ENCODE results near the gene CHRNA5.
"Not testable (repeated sequence)": the region's sequence is repeated elsewhere in the genome, so short reads cannot be mapped to it uniquely, and the experiment has no call there.

The CHRNA5 gene

DNA sequence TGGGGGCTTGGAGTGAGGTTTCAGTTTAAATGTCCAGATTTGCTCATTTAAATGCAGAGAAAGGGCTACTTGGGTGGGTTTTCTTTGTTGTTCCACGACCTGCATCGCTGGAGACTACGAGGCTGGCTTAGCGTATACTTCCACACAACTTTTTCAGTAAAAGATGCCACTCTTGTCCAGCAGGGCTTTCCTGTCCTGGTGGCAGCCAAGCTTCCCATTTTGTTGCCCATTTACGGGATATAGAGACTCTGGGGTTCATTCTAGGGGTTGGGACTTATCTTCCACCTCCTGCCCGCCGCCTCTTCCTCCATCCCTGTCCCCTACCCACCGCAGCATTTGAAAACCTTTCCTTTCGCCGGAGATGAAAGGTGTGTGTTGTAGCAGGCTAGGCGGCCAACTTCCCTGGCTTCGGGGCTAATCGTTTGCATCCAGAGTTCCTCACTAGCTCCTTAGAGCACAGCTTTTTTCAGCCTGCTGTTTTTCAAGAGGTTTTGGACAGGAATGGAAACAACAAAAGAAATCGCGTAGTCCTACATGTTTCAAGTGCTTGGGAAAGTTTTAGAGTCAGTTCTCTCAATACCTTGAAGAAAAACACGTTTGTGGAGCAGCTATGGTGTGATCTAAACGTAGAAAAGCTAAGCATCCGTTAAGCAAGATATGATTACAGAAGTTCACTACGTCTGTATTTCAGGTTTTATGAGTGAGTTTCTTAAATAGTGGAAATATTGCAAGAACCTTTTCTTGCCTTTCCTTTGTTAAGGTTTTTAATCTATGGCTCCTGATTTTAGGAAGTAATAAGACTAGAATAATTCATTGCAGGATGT lies 843 bp downstream of the CHRNA5 start:
- no peak for DNase-seq

DNA sequence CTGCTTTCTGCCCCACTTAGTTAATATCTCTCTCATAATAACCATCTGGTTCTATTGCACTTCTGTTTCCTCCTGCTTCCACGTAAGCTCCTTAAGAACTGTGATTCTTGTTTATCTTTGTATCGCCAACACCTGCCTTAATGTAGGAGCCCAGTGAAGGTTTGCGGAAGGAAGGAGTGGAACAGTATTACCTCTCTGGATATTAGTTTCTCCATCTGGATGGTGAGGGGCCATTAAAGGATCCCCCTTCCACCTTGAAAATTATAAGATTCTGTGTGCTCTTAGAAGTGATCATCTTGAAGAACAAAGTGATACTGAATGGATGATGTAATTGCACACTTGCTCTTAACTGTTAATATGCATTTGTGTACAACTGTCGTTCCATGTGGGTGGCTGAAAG lies 2.2 kb downstream of the CHRNA5 start:
- DNase-seq, result no peak

DNA sequence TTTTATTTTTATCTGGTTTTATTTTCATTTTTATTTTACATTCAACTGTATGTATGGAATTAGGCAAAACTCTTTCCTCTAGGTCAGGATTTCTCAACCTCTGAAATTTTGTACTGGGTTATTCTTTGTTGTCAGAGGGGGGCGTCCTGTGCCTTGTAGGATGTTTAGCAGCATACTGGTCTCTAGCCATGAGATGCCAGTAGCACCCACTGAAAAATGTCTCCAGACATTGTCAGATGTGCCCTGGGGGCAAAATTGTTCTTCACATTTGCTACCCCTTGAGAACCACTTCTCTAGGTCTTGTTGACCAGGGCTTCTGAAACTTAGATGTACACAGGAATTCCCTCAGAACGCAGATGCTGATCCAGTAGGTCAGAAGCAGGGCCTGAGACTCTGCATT lies 5.4 kb downstream of the CHRNA5 start:
- no peak for DNase-seq

DNA sequence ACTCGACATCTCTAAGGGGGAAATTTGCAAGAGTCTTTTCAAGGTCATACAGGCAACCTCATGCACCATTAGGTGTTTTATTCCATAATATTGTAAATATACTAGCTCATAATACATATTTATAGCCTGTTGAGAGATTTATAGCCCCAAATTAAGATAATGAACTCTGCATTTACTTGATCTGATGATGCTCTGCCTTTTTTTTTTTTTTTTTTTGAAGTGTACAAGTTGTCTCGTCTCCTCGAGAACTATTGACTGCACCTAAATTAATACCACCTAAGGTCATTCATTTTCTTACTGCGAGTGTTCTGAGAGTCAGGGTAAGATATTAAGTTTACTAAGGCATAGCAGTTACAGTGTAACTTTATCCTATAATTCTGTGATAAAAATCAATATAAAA lies 6.1 kb downstream of the CHRNA5 start:
- DNase-seq, result no peak

DNA sequence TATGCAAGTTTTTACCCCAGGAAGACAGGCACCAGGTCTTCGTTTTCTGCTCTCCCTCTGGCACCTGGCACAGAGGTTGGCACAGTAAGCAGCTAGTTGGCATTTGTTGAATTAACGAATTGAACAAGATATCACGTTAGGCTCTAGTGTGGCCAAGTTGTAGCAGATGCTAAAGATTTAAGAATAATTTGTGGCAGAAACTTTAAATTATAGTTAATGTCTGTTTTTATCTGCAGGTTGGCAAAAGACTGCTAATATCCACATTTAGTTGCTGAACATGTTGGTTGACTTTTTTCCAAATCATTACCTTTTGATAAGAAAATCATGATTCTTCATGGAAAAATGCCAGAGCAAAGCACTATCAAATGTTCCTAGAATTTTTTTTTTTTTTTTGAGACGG lies 8.1 kb downstream of the CHRNA5 start:
- DNase-seq, result no peak

DNA sequence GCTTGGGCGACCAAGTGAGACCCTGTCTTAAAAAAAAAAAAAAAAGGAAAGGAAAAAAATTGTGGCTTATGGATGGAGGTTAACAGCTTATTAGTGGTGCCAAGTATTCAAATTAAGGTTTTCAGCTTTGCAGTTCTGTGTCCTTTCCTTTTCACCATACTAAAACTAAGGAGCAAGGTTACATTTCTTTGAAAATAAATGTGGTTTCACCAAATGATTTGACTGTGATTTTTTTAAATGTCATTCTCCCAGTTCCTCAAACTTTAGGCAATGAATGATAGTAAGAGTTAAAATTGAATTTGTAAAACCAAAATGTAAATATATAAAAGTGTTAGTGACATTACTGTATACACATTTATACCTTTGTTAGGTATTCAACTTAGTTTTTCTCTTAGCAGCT lies 9.6 kb downstream of the CHRNA5 start:
- no peak for DNase-seq

DNA sequence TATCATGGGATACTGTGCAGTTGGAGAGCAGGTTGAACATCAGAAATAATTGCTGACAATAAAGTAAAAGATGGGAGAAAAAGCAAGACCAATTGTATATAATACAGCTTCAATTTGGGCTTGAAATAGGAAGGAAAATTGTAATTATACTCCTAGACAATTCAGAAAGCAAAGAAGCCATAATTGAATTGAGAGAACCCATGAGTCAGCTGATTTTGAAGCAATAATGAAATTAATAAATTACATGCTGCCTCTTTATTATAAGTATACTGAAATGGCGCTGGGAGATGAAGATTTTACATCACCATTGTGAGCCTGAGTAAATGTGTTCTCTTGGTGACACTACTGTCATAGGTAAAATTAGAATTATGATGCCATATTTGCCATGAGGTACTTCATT lies 32.3 kb downstream of the CHRNA5 start:
- DNase-seq, result no peak

DNA sequence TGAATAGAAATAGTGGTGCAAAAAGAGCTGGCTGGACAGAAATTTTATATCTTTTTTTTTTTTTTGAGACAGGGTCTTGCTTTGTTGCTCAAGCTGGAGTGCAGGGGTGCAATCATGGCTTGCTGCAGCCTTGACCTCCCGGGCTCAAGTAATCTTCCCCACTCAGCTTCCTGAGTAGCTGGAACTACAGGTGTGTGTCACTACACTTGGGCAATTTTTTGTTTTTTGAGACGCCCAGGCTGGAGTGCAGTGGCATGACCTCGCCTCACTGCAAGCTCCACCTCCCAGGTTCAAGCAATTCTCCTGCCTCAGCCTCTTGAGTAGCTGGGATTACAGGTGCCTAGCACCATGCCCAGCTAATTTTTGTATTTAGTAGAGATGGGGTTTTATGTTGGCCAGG lies 33.0 kb downstream of the CHRNA5 start:
- DNase-seq, result no peak

DNA sequence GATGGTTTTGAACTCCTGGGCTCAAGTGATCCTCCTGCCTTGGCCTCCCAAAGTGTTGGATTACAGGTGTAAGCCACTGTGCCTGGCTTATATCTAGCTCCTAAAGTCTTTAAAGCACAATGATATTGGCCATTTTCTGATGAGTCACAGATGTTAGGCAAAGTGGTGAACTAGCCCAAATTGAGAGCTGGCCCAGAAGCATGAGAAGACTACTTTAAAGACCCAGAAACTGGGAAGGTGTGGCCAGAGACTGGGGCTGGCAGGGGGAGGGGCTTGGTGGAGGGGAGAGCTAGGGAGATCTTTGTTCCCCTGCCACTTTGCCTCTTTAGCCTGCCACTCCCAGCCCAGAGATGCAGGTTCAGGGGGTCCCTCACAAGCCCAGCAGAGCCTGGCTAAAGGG lies 33.9 kb downstream of the CHRNA5 start:
- no peak for DNase-seq

DNA sequence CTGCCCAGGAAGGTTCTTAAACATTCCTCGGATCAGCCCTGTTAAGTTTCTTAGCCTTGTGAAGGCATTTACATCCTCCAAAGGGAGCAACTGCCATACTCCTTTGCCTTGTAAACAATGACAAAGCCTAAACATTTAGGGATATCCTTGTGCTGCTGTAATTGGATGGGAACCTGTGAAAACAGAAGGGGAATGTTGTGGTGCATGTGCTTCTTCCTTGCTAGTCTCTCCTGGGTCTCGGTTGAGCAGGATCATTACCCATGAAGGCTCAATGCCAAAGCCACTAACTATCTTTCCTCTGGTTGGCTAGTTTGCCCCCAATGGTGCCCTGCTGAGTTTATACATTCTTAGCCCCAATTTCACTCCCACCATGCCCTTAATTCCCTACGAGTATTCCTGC lies 38.1 kb downstream of the CHRNA5 start:
- DNase-seq, result no peak

DNA sequence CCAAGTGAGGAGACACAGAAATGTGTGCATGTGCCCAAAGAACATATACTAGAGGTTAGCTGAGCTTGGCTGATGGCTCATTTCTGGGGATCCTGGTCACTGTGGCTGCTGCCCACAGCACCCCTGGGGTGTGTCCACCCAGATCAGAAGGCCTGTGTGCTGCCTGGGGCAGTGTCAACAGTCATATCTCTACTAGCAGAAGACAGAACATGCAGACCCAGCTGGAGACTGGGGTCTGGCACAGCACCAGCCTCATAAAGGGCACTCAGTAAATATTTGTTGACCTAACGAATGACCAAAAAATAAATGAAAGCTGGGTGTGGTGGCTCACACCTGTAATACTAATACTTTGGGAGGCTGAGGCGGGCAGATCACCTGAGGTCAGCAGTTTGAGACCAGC lies 39.1 kb downstream of the CHRNA5 start:
- DNase-seq, result no peak

DNA sequence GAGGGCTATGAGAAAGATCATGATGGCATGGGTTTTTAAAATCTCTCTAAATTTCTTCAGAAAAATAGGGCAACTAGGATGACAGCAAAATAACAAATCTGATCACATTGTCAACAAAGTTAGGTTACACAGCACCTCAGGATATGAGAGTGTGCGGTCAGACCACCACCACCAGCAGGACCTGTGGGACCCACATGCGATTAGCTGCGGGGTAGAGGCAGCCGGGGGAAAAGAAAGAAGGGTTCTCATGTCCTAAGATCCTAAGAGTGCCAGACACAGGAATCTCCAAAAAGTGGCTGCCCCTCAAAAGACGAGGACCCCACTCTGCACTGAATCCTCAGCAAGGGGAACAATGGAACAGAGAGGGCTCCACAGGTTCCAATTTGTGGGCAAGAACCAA lies 39.9 kb downstream of the CHRNA5 start:
- no peak for DNase-seq

DNA sequence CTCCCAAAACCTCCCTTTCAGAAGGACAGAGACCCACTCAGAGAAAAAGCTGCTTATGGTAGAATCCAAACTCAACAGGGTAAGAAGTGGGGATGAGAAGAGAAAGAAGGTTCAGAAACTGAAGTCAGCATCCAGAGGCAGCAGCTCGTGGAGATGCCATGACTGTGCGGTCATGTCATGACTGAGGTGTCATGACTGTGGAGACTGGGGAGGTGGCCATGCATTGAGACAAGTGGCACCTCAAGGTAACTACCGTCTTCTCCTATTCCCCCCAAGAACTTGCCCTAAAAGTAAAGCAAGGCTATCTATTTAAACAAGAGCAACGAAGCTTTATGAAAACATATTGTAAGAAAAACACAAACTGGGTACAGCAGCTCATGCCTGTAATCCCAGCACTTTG lies 40.4 kb downstream of the CHRNA5 start:
- no peak for DNase-seq

DNA sequence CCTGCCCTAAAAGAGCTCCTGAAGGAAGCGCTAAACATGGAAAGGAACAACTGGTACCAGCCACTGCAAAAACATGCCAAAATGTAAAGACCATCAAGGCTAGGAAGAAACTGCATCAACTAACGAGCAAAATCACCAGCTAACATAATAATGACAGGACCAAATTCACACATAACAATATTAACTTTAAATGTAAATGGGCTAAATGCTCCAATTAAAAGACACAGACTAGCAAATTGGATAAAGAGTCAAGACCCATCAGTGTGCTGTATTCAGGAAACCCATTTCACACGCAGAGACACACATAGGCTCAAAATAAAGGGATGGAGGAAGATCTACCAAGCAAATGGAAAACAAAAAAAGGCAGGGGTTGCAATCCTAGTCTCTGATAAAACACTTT lies 44.2 kb downstream of the CHRNA5 start:
- not testable (repeated sequence) for DNase-seq

DNA sequence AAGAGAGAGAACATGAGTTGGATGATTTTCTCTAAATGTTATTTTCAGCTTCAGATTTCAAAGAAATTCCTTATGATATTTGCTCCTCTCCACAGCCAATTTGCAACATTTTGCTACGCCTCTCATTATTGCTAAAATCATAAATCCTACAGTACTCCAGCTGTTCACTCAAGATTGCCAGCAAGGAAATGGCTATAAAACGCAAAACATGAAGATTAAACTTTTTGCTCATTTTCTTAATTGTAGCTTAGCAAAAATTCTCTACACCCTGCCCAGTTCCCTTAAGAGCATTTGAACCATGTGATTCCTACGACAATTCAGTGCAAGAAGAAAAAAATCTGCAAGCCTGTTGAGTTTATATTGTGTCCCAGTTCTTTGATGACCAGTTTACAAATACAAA lies 48.7 kb downstream of the CHRNA5 start:
- DNase-seq, result no peak

DNA sequence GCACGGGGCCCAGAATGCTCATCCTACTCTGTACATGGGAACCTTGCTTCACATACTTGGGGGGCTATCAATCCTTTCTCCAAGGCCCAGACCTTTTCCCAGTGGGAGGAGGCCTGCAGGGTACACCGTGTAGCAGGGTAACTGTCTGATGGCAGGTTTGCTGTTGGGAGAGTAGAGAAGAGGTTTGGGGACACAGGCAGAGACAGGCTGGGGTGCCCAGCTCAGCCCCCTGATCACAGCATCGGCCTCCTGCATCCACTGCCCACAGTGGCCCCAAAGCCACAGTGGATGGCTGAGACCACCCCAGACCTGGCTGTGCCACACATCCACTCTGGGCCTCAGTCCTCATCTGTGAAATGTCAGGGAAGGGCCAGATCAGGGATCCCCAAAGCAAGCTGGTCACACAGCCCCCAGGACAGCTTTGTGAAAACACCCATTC lies 49.9 kb downstream of the CHRNA5 start:
- no peak for DNase-seq

DNA sequence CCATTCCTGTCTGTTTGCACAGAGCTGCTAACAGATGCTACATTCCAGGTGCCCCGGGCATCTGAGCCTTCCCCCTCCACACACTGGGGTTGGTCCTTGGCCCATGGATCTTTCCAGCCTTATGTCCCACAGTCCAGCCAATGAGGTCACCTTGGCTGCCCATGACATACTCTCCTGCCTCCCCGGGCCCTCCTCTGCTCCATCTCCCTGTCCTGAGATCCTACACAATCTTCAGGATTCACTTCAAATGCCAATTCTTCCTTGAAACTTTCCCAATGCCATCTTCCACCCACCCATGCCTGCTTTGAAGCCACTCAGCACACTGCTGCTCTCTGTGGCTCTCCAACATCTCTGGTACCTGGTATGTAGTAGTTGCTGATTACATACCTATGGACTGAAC lies 51.2 kb downstream of the CHRNA5 start:
- DNase-seq, result no peak

DNA sequence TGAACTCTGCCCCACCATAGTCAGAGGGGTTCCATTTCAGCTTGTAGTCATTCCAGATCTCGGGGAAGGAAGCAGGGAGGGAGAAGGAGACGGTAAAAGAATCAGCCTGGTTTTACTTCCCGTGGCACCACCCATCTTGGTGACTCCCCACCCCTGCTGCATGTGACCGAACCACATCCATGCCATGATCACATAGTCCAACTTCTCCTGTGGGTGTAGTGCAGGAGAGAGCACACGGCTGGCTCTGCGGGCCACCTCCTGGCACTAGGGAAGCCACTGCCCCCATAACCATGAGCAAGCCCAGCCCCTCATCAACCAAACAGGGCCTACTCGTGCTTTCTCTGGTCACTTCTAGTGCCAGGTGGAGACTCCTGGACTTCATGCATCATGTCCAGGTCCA lies 51.8 kb downstream of the CHRNA5 start:
- no peak for DNase-seq

DNA sequence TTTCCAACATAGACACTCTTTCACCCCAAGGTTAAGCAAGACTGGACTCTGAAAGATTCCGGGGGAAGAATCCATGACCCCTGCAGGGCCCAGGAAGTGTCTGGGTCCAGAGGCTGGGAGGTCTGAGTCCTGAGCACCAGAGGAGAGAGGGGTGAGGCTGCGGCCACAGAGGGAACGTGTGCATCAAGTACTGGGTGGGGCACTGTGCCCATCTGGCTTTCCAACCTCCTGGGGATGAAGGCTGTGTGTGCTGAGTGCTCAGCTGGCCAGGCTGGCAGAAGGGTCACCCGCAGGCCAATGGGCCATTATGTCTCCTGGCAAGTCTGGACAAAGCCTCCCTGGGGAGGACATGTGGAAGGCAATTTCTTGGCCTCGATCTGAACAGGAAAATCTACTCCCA lies 52.2 kb downstream of the CHRNA5 start:
- DNase-seq, result no peak

DNA sequence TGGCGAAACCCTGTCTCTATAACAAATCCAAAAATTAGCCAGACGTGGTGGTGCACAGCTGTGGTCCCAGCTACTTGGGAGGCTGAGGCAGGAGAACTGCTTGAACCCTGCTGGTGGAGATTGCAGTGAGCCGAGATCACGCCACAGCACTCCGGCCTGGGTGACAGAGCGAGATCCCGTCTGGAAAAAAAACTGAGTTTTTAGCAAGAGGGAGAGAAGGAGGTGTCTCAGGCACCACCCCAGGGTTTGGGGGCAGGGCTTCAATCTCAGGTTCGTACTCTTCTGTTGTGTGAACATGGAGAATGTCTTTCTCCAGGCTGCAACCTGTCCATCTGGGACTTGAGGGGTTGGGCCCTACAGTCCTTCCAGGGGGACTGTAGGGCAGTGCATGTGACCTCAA lies 52.7 kb downstream of the CHRNA5 start:
- no peak for DNase-seq

DNA sequence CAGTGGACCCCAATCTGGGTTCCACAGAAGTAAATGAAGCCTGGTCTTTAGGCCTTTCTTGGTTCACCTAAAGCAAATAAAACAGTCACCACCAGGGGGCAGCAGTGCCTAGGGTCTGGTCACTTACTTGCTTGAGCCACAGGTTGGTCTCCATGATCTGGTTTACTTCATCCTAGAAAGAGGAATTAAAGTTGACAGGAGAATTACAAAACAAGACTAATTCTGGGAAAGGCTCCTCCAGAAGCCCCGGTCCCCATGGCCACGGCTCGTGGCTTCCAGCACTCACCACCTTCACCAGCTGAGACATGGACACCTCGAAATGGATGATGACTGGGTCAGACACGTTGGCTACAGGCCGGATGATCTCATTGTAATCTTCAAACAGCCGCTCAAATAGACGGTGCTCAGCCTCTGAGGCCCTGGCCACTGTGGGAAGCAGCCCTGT lies 53.2 kb downstream of the CHRNA5 start:
- DNase-seq, result peak; percentile 70

DNA sequence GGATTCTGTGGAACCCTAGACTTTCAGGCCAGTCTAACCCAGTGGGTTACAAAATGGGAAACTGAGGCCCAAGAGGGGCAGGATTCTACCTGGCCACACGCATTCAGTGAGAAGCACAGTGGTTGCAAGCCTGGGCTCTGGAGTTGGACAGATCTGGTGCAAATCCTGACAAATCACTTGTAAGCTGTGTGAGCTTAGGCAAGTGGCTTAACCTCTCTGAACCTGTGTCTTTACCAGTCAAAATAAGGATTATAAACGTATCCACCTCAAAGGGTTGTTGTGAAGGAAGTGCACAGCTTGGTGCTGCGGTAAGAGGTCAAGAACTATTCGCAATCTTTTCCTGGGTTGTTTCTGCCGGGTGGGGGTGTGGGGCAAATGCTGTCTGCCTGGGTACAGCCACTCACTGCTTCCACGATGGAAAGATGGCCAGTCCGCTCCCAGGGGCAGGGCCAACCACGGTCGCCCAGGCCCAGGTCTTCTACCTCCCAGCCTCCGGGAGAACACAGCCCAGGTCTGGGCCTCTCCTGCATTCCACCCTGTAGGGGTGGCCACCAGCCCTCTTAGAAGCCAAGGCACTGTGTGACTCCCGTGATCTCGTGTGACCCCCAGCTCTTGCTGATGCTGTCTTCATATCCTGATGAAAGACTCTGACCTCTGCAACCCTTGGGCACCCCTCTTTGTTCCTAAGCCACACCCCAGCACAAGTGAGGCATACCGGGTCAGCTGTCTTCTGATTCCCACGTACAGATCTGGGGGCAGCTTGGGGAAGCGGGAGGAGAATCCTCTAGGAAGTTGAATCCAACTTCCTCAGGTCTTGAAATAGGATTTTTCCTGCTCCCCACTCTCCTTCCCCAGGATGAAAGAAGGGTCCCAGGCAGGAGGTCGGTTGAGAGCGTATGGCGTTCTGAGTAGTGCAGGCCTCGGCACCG lies 54.0 kb downstream of the CHRNA5 start:
- no peak for DNase-seq

DNA sequence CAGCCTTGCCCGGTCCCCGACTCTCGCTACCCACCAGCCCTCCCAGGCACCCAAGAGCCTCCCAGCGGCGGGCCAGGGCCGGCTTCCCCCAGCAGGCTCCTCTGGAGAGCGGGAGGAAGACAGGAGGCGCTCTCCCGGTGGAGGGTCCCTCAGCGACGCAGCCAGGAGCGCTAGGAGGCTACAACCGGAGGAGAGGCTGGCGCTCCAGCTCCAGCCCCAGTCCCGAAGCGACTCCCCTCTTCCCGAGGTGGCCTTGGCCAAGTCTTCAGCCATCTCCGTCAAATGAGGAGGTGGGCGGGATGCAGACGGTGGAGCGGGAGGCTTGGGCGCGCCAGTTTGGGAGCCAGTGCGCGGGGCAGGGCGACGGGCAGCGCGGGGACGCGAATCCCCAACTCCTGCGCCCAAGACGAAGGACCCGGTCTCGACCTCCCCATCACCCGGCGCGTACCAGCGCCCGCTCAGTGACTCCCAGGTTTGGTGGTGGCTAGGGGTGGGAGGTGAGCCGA lies 54.8 kb downstream of the CHRNA5 start:
- no peak for DNase-seq

Measured in CD4-positive, alpha-beta T cell treated with Interleukin-4 for 4 hours (primary cell).